ENCODE data around the gene AGBL4.

Gene AGBL4

GRCh38 chr1:48561444-48561843 lies 1462.3 kb downstream of the AGBL4 start:
- H3K4me3 ChIP-seq (ENCODE audit: low read depth, low read length), result no peak overlapping the region
- no peak for TF ChIP-seq CTCF (conservative IDR thresholded peaks at IDR 0.05; ENCODE audit: low read depth, low read length)
- no peak for DNase-seq (ENCODE audit: low read depth)

GRCh38 chr1:48560577-48560976 lies 1463.2 kb downstream of the AGBL4 start:
- DNase-seq (ENCODE audit: low read depth), result no peak
- no peak overlapping the region for H3K4me3 ChIP-seq (ENCODE audit: low read depth, low read length)
- no peak for TF ChIP-seq CTCF (conservative IDR thresholded peaks at IDR 0.05; ENCODE audit: low read depth, low read length)

GRCh38 chr1:48560116-48560515 lies 1463.6 kb downstream of the AGBL4 start:
- H3K4me3 ChIP-seq (ENCODE audit: low read depth, low read length), result no peak overlapping the region
- no peak for DNase-seq (ENCODE audit: low read depth)
- no peak for TF ChIP-seq CTCF (conservative IDR thresholded peaks at IDR 0.05; ENCODE audit: low read depth, low read length)

GRCh38 chr1:48558366-48558765 lies 1465.4 kb downstream of the AGBL4 start:
- no peak for TF ChIP-seq CTCF (conservative IDR thresholded peaks at IDR 0.05; ENCODE audit: low read depth, low read length)
- no peak overlapping the region for H3K4me3 ChIP-seq (ENCODE audit: low read depth, low read length)
- no peak for DNase-seq (ENCODE audit: low read depth)

- no peak for TF ChIP-seq CTCF (conservative IDR thresholded peaks at IDR 0.05; ENCODE audit: low read depth, low read length)
- H3K4me3 ChIP-seq (ENCODE audit: low read depth, low read length), result no peak overlapping the region
- no peak for DNase-seq (ENCODE audit: low read depth)
Observed at GRCh38 chr1:48556186-48556850, 1467.4 kb downstream of the AGBL4 start.

- no peak for TF ChIP-seq CTCF (conservative IDR thresholded peaks at IDR 0.05; ENCODE audit: low read depth, low read length)
- H3K4me3 ChIP-seq (ENCODE audit: low read depth, low read length), result no peak overlapping the region
- DNase-seq (ENCODE audit: low read depth), result no peak
Observed at GRCh38 chr1:48555271-48555670, 1468.5 kb downstream of the AGBL4 start.

- H3K4me3 ChIP-seq (ENCODE audit: low read depth, low read length), result no peak overlapping the region
- no peak for TF ChIP-seq CTCF (conservative IDR thresholded peaks at IDR 0.05; ENCODE audit: low read depth, low read length)
- DNase-seq (ENCODE audit: low read depth), result no peak
Observed at GRCh38 chr1:48552903-48553606, 1470.7 kb downstream of the AGBL4 start.

All from choroid plexus epithelial cell (primary cell).